SK-N-SH treated with all-trans-retinoic acid at 6 μM for 48 hours (cell line): ENCODE results near the gene MUC22.

Experiments used
- ARNTL ChIP-seq: fragments of 450-650 bp; formaldehyde crosslinking; IDR thresholded peaks from 2 replicates; pipeline ENCODE4 v1.5.0; 2020; ENCODE audit warnings: low read depth, mild to moderate bottlenecking, moderate library complexity, borderline replicate concordance
- CSDC2 ChIP-seq: fragments of 250-450 bp; sonication (Bioruptor Pico); IDR thresholded peaks from 2 replicates; pipeline ENCODE4 v1.5.0; 2020; ENCODE audit warnings: mild to moderate bottlenecking, moderate library complexity
- ESRRG ChIP-seq: fragments of 250-450 bp; sonication (Bioruptor Pico); IDR thresholded peaks from 2 replicates; pipeline ENCODE4 v1.6.1; 2021; ENCODE audit warnings: mild to moderate bottlenecking
- OSR1 ChIP-seq: fragments of 250-450 bp; sonication (Bioruptor Pico); IDR thresholded peaks from 2 replicates; pipeline ENCODE4 v1.8.0; 2022; ENCODE audit warnings: moderate library complexity, mild to moderate bottlenecking, inconsistent platforms
- RARB ChIP-seq: fragments of 250-450 bp; sonication (Bioruptor Pico); IDR thresholded peaks from 2 replicates; pipeline ENCODE4 v1.8.0; 2021; ENCODE audit warnings: mild to moderate bottlenecking, moderate library complexity
- SNAI2 ChIP-seq: fragments of 250-450 bp; sonication (Bioruptor Pico); IDR thresholded peaks from 2 replicates; pipeline ENCODE4 v1.5.0; 2020; ENCODE audit warnings: mild to moderate bottlenecking, moderate library complexity
- TCF4 ChIP-seq: fragments of 250-450 bp; sonication (Bioruptor Pico); IDR thresholded peaks from 2 replicates; pipeline ENCODE4 v1.8.0; 2021; ENCODE audit warnings: mild to moderate bottlenecking, moderate library complexity, borderline replicate concordance
- ZFP30 ChIP-seq: fragments of 450-650 bp; formaldehyde crosslinking; IDR thresholded peaks from 2 replicates; pipeline ENCODE4 v1.5.0; 2022; ENCODE audit warnings: mild to moderate bottlenecking, moderate library complexity
- TF ChIP-seq, protein P1 (sequence below): fragments of 250-450 bp; sonication (Bioruptor Pico); IDR thresholded peaks from 2 replicates; pipeline ENCODE4 v1.5.0; 2020; ENCODE audit warnings: mild to moderate bottlenecking, moderate library complexity
- TF ChIP-seq, protein P2 (sequence below): fragments of 250-450 bp; sonication (Bioruptor Pico); IDR thresholded peaks from 2 replicates; pipeline ENCODE4 v1.5.1; 2020; ENCODE audit warnings: low read depth, mild to moderate bottlenecking, moderate library complexity
- TF ChIP-seq, protein P3 (sequence below): fragments of 250-450 bp; sonication (Bioruptor Pico); IDR thresholded peaks from 2 replicates; pipeline ENCODE4 v1.8.0; 2021; ENCODE audit warnings: low read depth, mild to moderate bottlenecking, moderate library complexity, borderline replicate concordance

DNA sequence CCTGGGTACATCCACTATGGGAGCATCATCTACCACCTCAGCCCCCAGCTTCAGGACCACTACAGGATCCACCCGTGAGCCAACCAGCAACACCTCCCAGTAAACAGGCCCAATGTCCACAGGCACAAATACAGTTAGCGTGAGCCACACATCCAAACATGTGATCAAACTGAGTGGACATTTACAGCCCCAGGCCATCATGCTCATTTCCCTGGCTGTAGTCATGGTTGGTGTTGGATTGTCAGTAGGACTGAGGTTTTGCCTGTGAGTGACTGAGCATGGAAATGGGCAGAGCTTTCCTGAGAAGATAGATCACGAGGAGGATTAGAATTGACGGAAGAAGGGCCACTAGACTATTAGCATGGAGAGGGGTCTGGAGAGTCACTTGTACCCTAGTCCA lies 37.5 kb upstream of the MUC22 start:
- TF ChIP-seq OSR1 (no peak), ZFP30 (CRISPR knock-in tag) (no peak), TCF4 (CRISPR knock-in tag) (no peak), RARB (CRISPR knock-in tag) (no peak), CSDC2 (no peak), ESRRG (CRISPR knock-in tag) (no peak), ARNTL (CRISPR knock-in tag) (no peak), SNAI2 (CRISPR knock-in tag) (no peak)
- TF ChIP-seq, protein P1, sequence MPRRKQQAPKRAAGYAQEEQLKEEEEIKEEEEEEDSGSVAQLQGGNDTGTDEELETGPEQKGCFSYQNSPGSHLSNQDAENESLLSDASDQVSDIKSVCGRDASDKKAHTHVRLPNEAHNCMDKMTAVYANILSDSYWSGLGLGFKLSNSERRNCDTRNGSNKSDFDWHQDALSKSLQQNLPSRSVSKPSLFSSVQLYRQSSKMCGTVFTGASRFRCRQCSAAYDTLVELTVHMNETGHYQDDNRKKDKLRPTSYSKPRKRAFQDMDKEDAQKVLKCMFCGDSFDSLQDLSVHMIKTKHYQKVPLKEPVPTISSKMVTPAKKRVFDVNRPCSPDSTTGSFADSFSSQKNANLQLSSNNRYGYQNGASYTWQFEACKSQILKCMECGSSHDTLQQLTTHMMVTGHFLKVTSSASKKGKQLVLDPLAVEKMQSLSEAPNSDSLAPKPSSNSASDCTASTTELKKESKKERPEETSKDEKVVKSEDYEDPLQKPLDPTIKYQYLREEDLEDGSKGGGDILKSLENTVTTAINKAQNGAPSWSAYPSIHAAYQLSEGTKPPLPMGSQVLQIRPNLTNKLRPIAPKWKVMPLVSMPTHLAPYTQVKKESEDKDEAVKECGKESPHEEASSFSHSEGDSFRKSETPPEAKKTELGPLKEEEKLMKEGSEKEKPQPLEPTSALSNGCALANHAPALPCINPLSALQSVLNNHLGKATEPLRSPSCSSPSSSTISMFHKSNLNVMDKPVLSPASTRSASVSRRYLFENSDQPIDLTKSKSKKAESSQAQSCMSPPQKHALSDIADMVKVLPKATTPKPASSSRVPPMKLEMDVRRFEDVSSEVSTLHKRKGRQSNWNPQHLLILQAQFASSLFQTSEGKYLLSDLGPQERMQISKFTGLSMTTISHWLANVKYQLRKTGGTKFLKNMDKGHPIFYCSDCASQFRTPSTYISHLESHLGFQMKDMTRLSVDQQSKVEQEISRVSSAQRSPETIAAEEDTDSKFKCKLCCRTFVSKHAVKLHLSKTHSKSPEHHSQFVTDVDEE (CRISPR knock-in tag): no peak
- TF ChIP-seq, protein P2, sequence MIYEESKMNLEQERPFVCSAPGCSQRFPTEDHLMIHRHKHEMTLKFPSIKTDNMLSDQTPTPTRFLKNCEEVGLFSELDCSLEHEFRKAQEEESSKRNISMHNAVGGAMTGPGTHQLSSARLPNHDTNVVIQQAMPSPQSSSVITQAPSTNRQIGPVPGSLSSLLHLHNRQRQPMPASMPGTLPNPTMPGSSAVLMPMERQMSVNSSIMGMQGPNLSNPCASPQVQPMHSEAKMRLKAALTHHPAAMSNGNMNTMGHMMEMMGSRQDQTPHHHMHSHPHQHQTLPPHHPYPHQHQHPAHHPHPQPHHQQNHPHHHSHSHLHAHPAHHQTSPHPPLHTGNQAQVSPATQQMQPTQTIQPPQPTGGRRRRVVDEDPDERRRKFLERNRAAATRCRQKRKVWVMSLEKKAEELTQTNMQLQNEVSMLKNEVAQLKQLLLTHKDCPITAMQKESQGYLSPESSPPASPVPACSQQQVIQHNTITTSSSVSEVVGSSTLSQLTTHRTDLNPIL: no peak
- TF ChIP-seq, protein P3, sequence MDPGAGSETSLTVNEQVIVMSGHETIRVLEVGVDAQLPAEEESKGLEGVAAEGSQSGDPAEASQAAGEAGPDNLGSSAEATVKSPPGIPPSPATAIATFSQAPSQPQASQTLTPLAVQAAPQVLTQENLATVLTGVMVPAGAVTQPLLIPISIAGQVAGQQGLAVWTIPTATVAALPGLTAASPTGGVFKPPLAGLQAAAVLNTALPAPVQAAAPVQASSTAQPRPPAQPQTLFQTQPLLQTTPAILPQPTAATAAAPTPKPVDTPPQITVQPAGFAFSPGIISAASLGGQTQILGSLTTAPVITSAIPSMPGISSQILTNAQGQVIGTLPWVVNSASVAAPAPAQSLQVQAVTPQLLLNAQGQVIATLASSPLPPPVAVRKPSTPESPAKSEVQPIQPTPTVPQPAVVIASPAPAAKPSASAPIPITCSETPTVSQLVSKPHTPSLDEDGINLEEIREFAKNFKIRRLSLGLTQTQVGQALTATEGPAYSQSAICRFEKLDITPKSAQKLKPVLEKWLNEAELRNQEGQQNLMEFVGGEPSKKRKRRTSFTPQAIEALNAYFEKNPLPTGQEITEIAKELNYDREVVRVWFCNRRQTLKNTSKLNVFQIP (CRISPR knock-in tag): no peak
